ENCODE results near the gene IRX6.

GRCh38 chr16:55282441-55282840 is 41.6 kb upstream of the IRX6 start:
- TF ChIP-seq GATA3 (IDR thresholded peaks at IDR 0.05; ENCODE audit: low read depth, low read length) = no peak
- TF ChIP-seq GATA2 (IDR thresholded peaks at IDR 0.05; ENCODE audit: low read depth, low read length) = no peak

All from SH-SY5Y (cell line).